Endothelial cell of umbilical vein (primary cell): ENCODE measurements around the gene BAAT. TPM values are rescaled to one million over a fixed set of nuclear protein-coding genes. Genes with fewer than 3 reads are reported as not detected.

Experiments
- BruUV-seq: library from RNA; stranded (reverse); fragments of 400-500 nt; replicated peaks from 2 replicates; lab custom pipeline; 2021; lab: Mats Ljungman, UMichigan
- CTCF ChIA-PET: fragments of 300-600, 350-600 bp; sonication (Branson Sonifier 250); formaldehyde crosslinking; loops from one replicate; lab custom pipeline; 2021; ENCODE audit warnings: antibody characterized with exemption, inconsistent platforms; lab: Charles Lee
- POLR2A ChIA-PET: fragments of 300-600, 350-600 bp; sonication (Branson Sonifier 250); formaldehyde crosslinking; loops from one replicate; lab custom pipeline; 2021; ENCODE audit warnings: antibody characterized with exemption, inconsistent platforms; lab: Charles Lee
- DNase-seq: peaks from one replicate; pipeline ENCODE4 v3.0.0-alpha.2; 2011; ENCODE audit warnings: low read depth, low spot score
- FAIRE-seq: peaks from 2 replicates; lab custom pipeline; 2011; peaks lifted over from hg19 to GRCh38; lab: Jason Lieb, UNC
- H2AFZ ChIP-seq: 2 replicates; pipeline ENCODE4 v1.6.0; 2012; ENCODE audit warnings: low read depth, low read length, control low read depth, inconsistent platforms
- H3K27ac ChIP-seq: 2 replicates; pipeline ENCODE4 v1.5.1; 2011; ENCODE audit warnings: low read depth, mild to moderate bottlenecking, control low read depth, low read length, moderate library complexity; ENCODE audit not compliant: insufficient read depth
- H3K27me3 ChIP-seq, 2 experiments: 2 replicates each; pipeline versions ENCODE4 v1.6.0 to v1.6.1; 2011; ENCODE audit warnings: low read length in 2 of 2, mixed read lengths in 1 of 2; ENCODE audit not compliant: control insufficient read depth in 2 of 2, insufficient read depth in 2 of 2
- H3K36me3 ChIP-seq, 2 experiments: 2 replicates in 1 of 2; 3 replicates in 1 of 2; pipeline ENCODE4 v1.5.1; 2011; ENCODE audit warnings: low read length in 2 of 2, mild to moderate bottlenecking in 1 of 2, moderate library complexity in 1 of 2; ENCODE audit not compliant: control insufficient read depth in 2 of 2, insufficient read depth in 2 of 2; ENCODE audit errors: extremely low read depth in 1 of 2
- H3K4me1 ChIP-seq: 3 replicates; pipeline ENCODE4 v1.5.1; 2011; ENCODE audit warnings: mild to moderate bottlenecking, low read length; ENCODE audit not compliant: control insufficient read depth, insufficient read depth; ENCODE audit errors: extremely low read depth
- H3K4me2 ChIP-seq: 2 replicates; pipeline ENCODE4 v1.6.1; 2011; ENCODE audit warnings: low read length, control low read depth, mixed read lengths; ENCODE audit not compliant: insufficient read depth
- H3K4me3 ChIP-seq, 3 experiments: fragments of 200-600 bp in 1 of 3; sonication (generic), shearing (Covaris generic) in 1 of 3; replicated peaks in 1 of 3; 2 replicates each; pipeline ENCODE4 v1.5.1; 2011 to 2016; ENCODE audit warnings: control low read depth in 3 of 3, low read length in 3 of 3, mild to moderate bottlenecking in 2 of 3, inconsistent platforms in 1 of 3, low read depth in 1 of 3, moderate library complexity in 1 of 3; ENCODE audit not compliant: insufficient read depth in 1 of 3
- H3K79me2 ChIP-seq: 2 replicates; pipeline ENCODE4 v1.6.0; 2012; ENCODE audit warnings: low read length, inconsistent platforms; ENCODE audit not compliant: control insufficient read depth, insufficient read depth
- H3K9ac ChIP-seq: replicated peaks from 2 replicates; pipeline ENCODE3; 2011; ENCODE audit warnings: low read length, control low read depth; ENCODE audit not compliant: insufficient read depth; ENCODE audit errors: extremely low read depth
- H3K9me1 ChIP-seq: replicated peaks from 3 replicates; pipeline ENCODE4 v1.6.0; 2011; ENCODE audit warnings: mild to moderate bottlenecking, low read length; ENCODE audit not compliant: control insufficient read depth, insufficient read depth; ENCODE audit errors: extremely low read depth
- H3K9me3 ChIP-seq: replicated peaks from 2 replicates; pipeline ENCODE4 v1.5.1; 2012; ENCODE audit warnings: low read length, inconsistent platforms; ENCODE audit not compliant: control insufficient read depth, insufficient read depth
- H4K20me1 ChIP-seq: replicated peaks from 2 replicates; pipeline ENCODE3; 2011; ENCODE audit warnings: mild to moderate bottlenecking, low read length; ENCODE audit not compliant: control insufficient read depth, insufficient read depth; ENCODE audit errors: extremely low read depth
- EZH2 ChIP-seq: IDR thresholded peaks from 2 replicates; pipeline ENCODE4 v1.6.1; 2012; ENCODE audit warnings: borderline replicate concordance, low read depth, mild to moderate bottlenecking, moderate library complexity, low read length, inconsistent platforms; ENCODE audit not compliant: severe bottlenecking
- FOS ChIP-seq: IDR thresholded peaks from 2 replicates; pipeline ENCODE4 v1.6.1; 2011; ENCODE audit warnings: mild to moderate bottlenecking, low read length, moderate library complexity, borderline replicate concordance; ENCODE audit not compliant: insufficient read depth
- GATA2 ChIP-seq: IDR thresholded peaks from 2 replicates; pipeline ENCODE4 v1.7.0; 2011; ENCODE audit warnings: low read depth, mild to moderate bottlenecking, moderate library complexity, mixed read lengths, low read length; ENCODE audit not compliant: insufficient read length, insufficient read depth
- JUN ChIP-seq: IDR thresholded peaks from 2 replicates; pipeline ENCODE4 v1.6.1; 2011; ENCODE audit warnings: borderline replicate concordance, low read depth; ENCODE audit not compliant: insufficient read length, insufficient read depth
- MAX ChIP-seq: IDR thresholded peaks from 2 replicates; pipeline ENCODE4 v1.6.1; 2011; ENCODE audit not compliant: insufficient read depth, insufficient read length
- MYC ChIP-seq: IDR thresholded peaks from one replicate; pipeline ENCODE4 v1.6.1; 2011; ENCODE audit warnings: mild to moderate bottlenecking, low read depth, low read length
- POLR2A ChIP-seq: IDR thresholded peaks from 2 replicates; pipeline ENCODE4 v1.6.1; 2012; ENCODE audit warnings: low read depth, mild to moderate bottlenecking, control low read depth, low read length
- POLR2AphosphoS5 ChIP-seq: IDR thresholded peaks from 2 replicates; pipeline ENCODE4 v1.6.1; 2012; ENCODE audit warnings: low read depth, mild to moderate bottlenecking, control low read depth, low read length, moderate library complexity; ENCODE audit not compliant: insufficient read depth
- dilution Hi-C: fragments of 300-500 bp; cut with MboI; formaldehyde crosslinking; loops from one replicate; pipeline ENCODE4 v1.15.0; 2019; ENCODE audit warnings: low sequenced_read_pairs; ENCODE audit not compliant: extremely low pct_ligation_motif_present
- intact Hi-C: fragments of 100-400 bp; cut with micrococcal nuclease; formaldehyde crosslinking; loops from one replicate; pipeline ENCODE4 v1.10.0; 2022
- polyA plus RNA-seq, 4 experiments: library from polyadenylated mRNA; depleted of rRNA in 3 of 4; stranded (reverse) in 3 of 4; unstranded in 1 of 4; fragments of >200 nt; gene quantifications; 2 replicates each; pipeline versions ENCODE4 v1.2.1 to v1.2.3, GENCODE V29; 2011 to 2012; ENCODE audit warnings: missing spikeins in 1 of 4
- total RNA-seq: library from RNA; stranded (reverse); gene quantifications from 2 replicates; pipeline ENCODE4 v1.2.3, GENCODE V29; 2021
- TF ChIP-seq, protein P1 (sequence below), 2 donors: IDR thresholded peaks; 1 replicate in 1 of 2; 2 replicates in 1 of 2; pipeline ENCODE4 v1.5.1; 2011; ENCODE audit warnings: low read length in 2 of 2, mild to moderate bottlenecking in 2 of 2, moderate library complexity in 2 of 2, control low read depth in 1 of 2, inconsistent platforms in 1 of 2, low read depth in 1 of 2; ENCODE audit not compliant: insufficient read depth in 1 of 2; ENCODE audit errors: extremely low read depth in 1 of 2

BAAT gene
- total and polyA plus RNA-seq, 2 donors (not counting 3 experiments of a cell fraction or from before 2014, with no cell fraction given): 0.01 TPM; not detected in 1

DNA sequence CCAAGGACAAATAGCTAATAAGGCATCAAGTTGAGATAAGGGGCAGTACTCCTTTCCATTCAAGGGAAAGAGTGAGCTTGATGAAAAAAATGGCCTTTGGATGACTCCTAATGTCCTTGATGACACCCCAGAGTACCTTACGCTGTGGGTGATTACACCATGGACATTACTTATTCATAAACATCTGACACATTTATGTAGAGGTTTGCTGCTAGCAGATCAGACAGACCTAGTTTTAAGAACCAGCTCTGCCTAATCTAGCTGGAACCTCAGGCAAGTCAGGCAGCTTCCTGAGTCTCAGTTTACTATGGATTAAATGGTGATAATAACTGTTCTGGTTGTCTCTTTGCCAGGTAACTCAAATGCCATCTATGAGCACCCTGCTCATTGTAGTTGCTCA, 47.9 kb upstream of the BAAT start:
- H3K27ac ChIP-seq: no peak overlapping the region
- DNase-seq (no peak), FAIRE-seq (no peak)
- no peak overlapping the region for H3K4me2 ChIP-seq
- TF ChIP-seq, protein P1, sequence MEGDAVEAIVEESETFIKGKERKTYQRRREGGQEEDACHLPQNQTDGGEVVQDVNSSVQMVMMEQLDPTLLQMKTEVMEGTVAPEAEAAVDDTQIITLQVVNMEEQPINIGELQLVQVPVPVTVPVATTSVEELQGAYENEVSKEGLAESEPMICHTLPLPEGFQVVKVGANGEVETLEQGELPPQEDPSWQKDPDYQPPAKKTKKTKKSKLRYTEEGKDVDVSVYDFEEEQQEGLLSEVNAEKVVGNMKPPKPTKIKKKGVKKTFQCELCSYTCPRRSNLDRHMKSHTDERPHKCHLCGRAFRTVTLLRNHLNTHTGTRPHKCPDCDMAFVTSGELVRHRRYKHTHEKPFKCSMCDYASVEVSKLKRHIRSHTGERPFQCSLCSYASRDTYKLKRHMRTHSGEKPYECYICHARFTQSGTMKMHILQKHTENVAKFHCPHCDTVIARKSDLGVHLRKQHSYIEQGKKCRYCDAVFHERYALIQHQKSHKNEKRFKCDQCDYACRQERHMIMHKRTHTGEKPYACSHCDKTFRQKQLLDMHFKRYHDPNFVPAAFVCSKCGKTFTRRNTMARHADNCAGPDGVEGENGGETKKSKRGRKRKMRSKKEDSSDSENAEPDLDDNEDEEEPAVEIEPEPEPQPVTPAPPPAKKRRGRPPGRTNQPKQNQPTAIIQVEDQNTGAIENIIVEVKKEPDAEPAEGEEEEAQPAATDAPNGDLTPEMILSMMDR (IDR thresholded peaks at IDR 0.05; ENCODE audit: extremely low read depth in 1 of 2, insufficient read depth in 1 of 2, low read depth in 1 of 2, low read length in 2 of 2): no peak
- no peak for TF ChIP-seq POLR2AphosphoS5
- no peak for TF ChIP-seq MYC
- no peak for TF ChIP-seq GATA2
- TF ChIP-seq POLR2A: no peak
- no peak for TF ChIP-seq JUN
- TF ChIP-seq EZH2: no peak
- no peak for TF ChIP-seq FOS
- TF ChIP-seq MAX: no peak
- H3K9me3 ChIP-seq: no peaks in the 10 kb centered on the region
- intact Hi-C loops (no loop called here), dilution Hi-C loops (no loop called here)
- H3K9me1 ChIP-seq: no peaks in the 10 kb centered on the region
- no peak overlapping the region for H2AFZ ChIP-seq
- H3K4me3 ChIP-seq: no peak overlapping the region
- no peaks in the 10 kb centered on the region for H4K20me1 ChIP-seq
- no peaks in the 10 kb centered on the region for H3K36me3 ChIP-seq
- H3K4me1 ChIP-seq: no peaks in the 10 kb centered on the region
- CTCF ChIA-PET: interaction anchor here (1.1 to 1.3 kb wide), 2 partner anchors 16 to 26 kb away, joined by 5 read pairs; no protein-coding TSS in a partner anchor
- peaks cover 0 to 3% of the 10 kb centered on the region in 2 experiments for H3K27me3 ChIP-seq
- no TSS peak for BruUV-seq
- H3K79me2 ChIP-seq: no peaks in the 10 kb centered on the region
- POLR2A ChIA-PET: no interaction called here
- no peak overlapping the region for H3K9ac ChIP-seq
